PC-3 (cell line): Measurements from ENCODE around the gene PAPPA.

Experiments used
- CTCF ChIP-seq: fragments of 300-600 bp; sonication (generic); conservative IDR thresholded peaks from 2 replicates; pipeline ENCODE4 v1.5.1; 2017; ENCODE audit warnings: antibody characterized with exemption, low read depth, mild to moderate bottlenecking, low read length
- EZH2 ChIP-seq: fragments of 300-600 bp; sonication (generic); IDR thresholded peaks from one replicate; pipeline ENCODE4 v1.6.1; 2017; ENCODE audit warnings: antibody characterized with exemption, mild to moderate bottlenecking, low read length; ENCODE audit not compliant: unreplicated experiment

GRCh38 chr9:116297346-116297745 lies 143.8 kb downstream of the PAPPA start:
- no peak for TF ChIP-seq CTCF
- no peak for TF ChIP-seq EZH2
